MCF 10A (cell line): ENCODE measurements around the gene APLP1. TPM values are rescaled to one million over a fixed set of nuclear protein-coding genes. Genes with fewer than 3 reads are reported as not detected.

Experiments
- BruUV-seq: library from RNA; stranded (reverse); fragments of 400-500 nt; replicated peaks from 2 replicates; lab custom pipeline; 2021; lab: Mats Ljungman, UMichigan
- CTCF ChIA-PET: fragments of 300-600 bp; sonication (Branson Sonifier 250); formaldehyde crosslinking; extraction: SDS; loops from one replicate; lab custom pipeline; 2021; ENCODE audit warnings: antibody characterized with exemption, inconsistent platforms; lab: Yijun Ruan, JAX
- POLR2A ChIA-PET: fragments of 300-600, 350-650 bp; sonication (Branson Sonifier 250); formaldehyde crosslinking; extraction: SDS; loops from one replicate; lab custom pipeline; 2020; ENCODE audit warnings: antibody characterized with exemption, inconsistent platforms; lab: Yijun Ruan, JAX
- DNase-seq: peaks from one replicate; pipeline ENCODE4 v3.0.0-alpha.2; 2018; ENCODE audit not compliant: unreplicated experiment
- H3K27ac Mint-ChIP-seq: one replicate; pipeline ENCODE4 v1.8.0; 2022; ENCODE audit warnings: mild to moderate bottlenecking, low read depth, mixed read lengths; ENCODE audit not compliant: unreplicated experiment
- H3K27me3 Mint-ChIP-seq: one replicate; pipeline ENCODE4 v1.8.0; 2022; ENCODE audit warnings: mixed read lengths; ENCODE audit not compliant: insufficient read depth, unreplicated experiment
- H3K36me3 Mint-ChIP-seq: one replicate; pipeline ENCODE4 v1.8.0; 2022; ENCODE audit warnings: mild to moderate bottlenecking, moderate library complexity, mixed read lengths; ENCODE audit not compliant: insufficient read depth, unreplicated experiment
- H3K4me1 Mint-ChIP-seq: one replicate; pipeline ENCODE4 v1.8.0; 2022; ENCODE audit warnings: mixed read lengths; ENCODE audit not compliant: insufficient read depth, unreplicated experiment
- H3K4me3 Mint-ChIP-seq: one replicate; pipeline ENCODE4 v1.8.0; 2022; ENCODE audit warnings: mild to moderate bottlenecking, moderate library complexity, mixed read lengths; ENCODE audit not compliant: unreplicated experiment
- H3K9me3 Mint-ChIP-seq: one replicate; pipeline ENCODE4 v1.8.0; 2022; ENCODE audit warnings: mixed read lengths; ENCODE audit not compliant: unreplicated experiment
- CTCF ChIP-seq: fragments of 200-600 bp; IDR thresholded peaks from one replicate; pipeline ENCODE4 v1.8.0; 2022; ENCODE audit warnings: antibody characterized with exemption, mild to moderate bottlenecking; ENCODE audit not compliant: unreplicated experiment
- intact Hi-C: fragments of 100-400 bp; cut with micrococcal nuclease; formaldehyde crosslinking; loops from 2 replicates; pipeline ENCODE4 v1.14.1; 2022
- total RNA-seq: library from RNA; stranded (reverse); gene quantifications from 2 replicates; pipeline ENCODE4 v1.2.3, GENCODE V29; 2022

Gene APLP1
- total RNA-seq, 1 experiment from 2014 or later, result 2.4 TPM

GRCh38 chr19:35883882-35884281, 15.5 kb downstream of the APLP1 start:
- POLR2A ChIA-PET, result interaction anchor here (0.9 to 1.3 kb wide), 2 partner anchors 10 to 47 kb away, joined by 3 to 12 read pairs; no protein-coding TSS in a partner anchor
- no peak for DNase-seq
- intact Hi-C loops, result loop anchor here (5.0 to 10.0 kb wide), 2 partner anchors 192 to 231 kb away; partner anchors contain the start of genes OVOL3, POLR2I and TBCB
- Mint-ChIP-seq H3K4me1 (peaks cover 9% of the 10 kb centered on the region), H3K9me3 (no peaks in the 10 kb centered on the region), H3K36me3 (peaks cover 25% of the 10 kb centered on the region), H3K27ac (no peak overlapping the region), H3K4me3 (no peak overlapping the region), H3K27me3 (peaks cover 11% of the 10 kb centered on the region)
- TF ChIP-seq CTCF, result no peak
- CTCF ChIA-PET, result interaction anchor here (0.6 to 9.2 kb wide), 6 partner anchors 8 to 704 kb away, joined by 3 to 127 read pairs (median 10); no protein-coding TSS in a partner anchor
- BruUV-seq, result no TSS peak

- no peaks in the 10 kb centered on the region for H3K9me3 Mint-ChIP-seq
- POLR2A ChIA-PET, result interaction anchor here (1.2 kb wide), 1 partner anchor 49 kb away, joined by 3 read pairs; no protein-coding TSS in a partner anchor
- CTCF ChIA-PET, result interaction anchor here (1.0 to 9.2 kb wide), 2 partner anchors 41 to 48 kb away, joined by 3 to 127 read pairs; no protein-coding TSS in a partner anchor
- BruUV-seq, result no TSS peak
- H3K4me3 Mint-ChIP-seq, result no peak overlapping the region
- TF ChIP-seq CTCF, result no peak
- H3K36me3 Mint-ChIP-seq, result peaks cover 39% of the 10 kb centered on the region
- no peaks in the 10 kb centered on the region for H3K27me3 Mint-ChIP-seq
- H3K27ac Mint-ChIP-seq, result no peak overlapping the region
- no peaks in the 10 kb centered on the region for H3K4me1 Mint-ChIP-seq
- intact Hi-C loops, result loop anchor here (10.0 kb wide), 1 partner anchor 230 kb away; the partner anchor contains the start of genes OVOL3, POLR2I and TBCB
- DNase-seq, result no peak
Observed at GRCh38 chr19:35885225-35885738, 16.9 kb downstream of the APLP1 start.

- CTCF ChIA-PET, result interaction anchor here (1.0 to 9.2 kb wide), 2 partner anchors 41 to 47 kb away, joined by 3 to 127 read pairs; no protein-coding TSS in a partner anchor
- intact Hi-C loops, result loop anchor here (10.0 kb wide), 1 partner anchor 229 kb away; the partner anchor contains the start of genes OVOL3, POLR2I and TBCB
- H3K4me1 Mint-ChIP-seq, result no peaks in the 10 kb centered on the region
- BruUV-seq, result no TSS peak
- POLR2A ChIA-PET, result interaction anchor here (0.6 kb wide), 1 partner anchor 26 kb away, joined by 3 read pairs; no protein-coding TSS in a partner anchor
- no peak for TF ChIP-seq CTCF
- H3K9me3 Mint-ChIP-seq, result no peaks in the 10 kb centered on the region
- DNase-seq, result no peak
- H3K27me3 Mint-ChIP-seq, result no peaks in the 10 kb centered on the region
- H3K27ac Mint-ChIP-seq, result no peak overlapping the region
- H3K4me3 Mint-ChIP-seq, result no peak overlapping the region
- H3K36me3 Mint-ChIP-seq, result peaks cover 44% of the 10 kb centered on the region
Observed at GRCh38 chr19:35885904-35886303, 17.5 kb downstream of the APLP1 start.

DNA sequence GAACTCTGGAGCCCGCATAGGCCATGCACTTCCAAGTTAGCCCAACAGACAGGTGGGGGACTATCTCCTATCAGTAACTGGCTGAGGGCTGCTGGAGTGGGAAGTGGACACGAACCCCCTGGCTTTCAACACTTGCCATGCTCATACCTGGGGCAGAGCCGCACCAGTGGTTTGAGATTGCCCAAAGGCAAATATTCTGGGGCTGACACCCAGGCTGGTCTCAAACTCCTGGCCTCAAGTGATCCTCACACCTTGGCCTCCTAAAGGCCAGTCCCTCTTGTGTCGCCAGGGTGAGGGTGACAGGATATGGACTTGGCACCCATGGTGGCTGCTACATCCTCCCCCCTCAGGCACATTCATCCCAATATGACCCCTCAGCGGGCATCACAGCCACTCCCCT, 18.8 kb downstream of the APLP1 start:
- ChIA-PET POLR2A (interaction anchor here (0.7 kb wide), 1 partner anchor 50 kb away, joined by 3 read pairs; no protein-coding TSS in a partner anchor), CTCF (interaction anchor here (9.2 kb wide), 1 partner anchor 46 kb away, joined by 127 read pairs; no protein-coding TSS in a partner anchor)
- no peaks in the 10 kb centered on the region for H3K9me3 Mint-ChIP-seq
- H3K4me1 Mint-ChIP-seq, result no peaks in the 10 kb centered on the region
- BruUV-seq, result no TSS peak
- peaks cover 50% of the 10 kb centered on the region for H3K36me3 Mint-ChIP-seq
- TF ChIP-seq CTCF, result no peak
- intact Hi-C loops, result loop anchor here (10.0 kb wide), 1 partner anchor 228 kb away; the partner anchor contains the start of genes OVOL3, POLR2I and TBCB
- H3K4me3 Mint-ChIP-seq, result no peak overlapping the region
- no peak overlapping the region for H3K27ac Mint-ChIP-seq
- H3K27me3 Mint-ChIP-seq, result no peaks in the 10 kb centered on the region
- DNase-seq, result no peak
